Measurements from ENCODE around the gene GPA33. TPM values are rescaled to one million over a fixed set of nuclear protein-coding genes. Genes with fewer than 3 reads are reported as not detected.

GPA33 gene
- polyA plus RNA-seq, 1 donor from 2014 or later, result 0.14 TPM

GRCh38 chr1:167111868-167112709, 21.9 kb upstream of the GPA33 start:
- Histone ChIP-seq H3K36me3 (ENCODE audit: insufficient read depth, low read length) (no peaks in the 10 kb centered on the region), H3K27me3 (ENCODE audit: insufficient read depth, low read depth, low read length) (no peaks in the 10 kb centered on the region), H4K20me1 (ENCODE audit: insufficient read depth) (no peaks in the 10 kb centered on the region), H3K79me2 (replicated peaks; ENCODE audit: insufficient read depth, low read length) (no peaks in the 10 kb centered on the region), H3K27ac (ENCODE audit: low read length) (no peak overlapping the region), H3K9ac (ENCODE audit: low read length) (no peak overlapping the region), H3K9me3 (ENCODE audit: low read length) (no peaks in the 10 kb centered on the region), H2AFZ (ENCODE audit: low read depth, low read length) (no peak overlapping the region), H3K4me2 (ENCODE audit: low read length) (no peak overlapping the region), H3F3A (ENCODE audit: insufficient read depth, low read length, poor library complexity, severe bottlenecking) (no peaks in the 10 kb centered on the region), H3K4me3 (ENCODE audit: low read length) (no peak overlapping the region), H3K9me2 (ENCODE audit: insufficient read depth, low read length) (no peaks in the 10 kb centered on the region)
- TF ChIP-seq RAD21 (conservative IDR thresholded peaks at IDR 0.05), result no peak
- TF ChIP-seq MXI1 (conservative IDR thresholded peaks at IDR 0.05; ENCODE audit: poor library complexity, severe bottlenecking), result no peak
- TF ChIP-seq CTCF (IDR thresholded peaks at IDR 0.05; ENCODE audit: poor library complexity, severe bottlenecking), result no peak
- TF ChIP-seq EP300 (conservative IDR thresholded peaks at IDR 0.05; ENCODE audit: poor library complexity, severe bottlenecking), result no peak
- no peak for TF ChIP-seq TAF1 (IDR thresholded peaks at IDR 0.05; ENCODE audit: low read depth)
- no peak for TF ChIP-seq POLR2AphosphoS5 (IDR thresholded peaks at IDR 0.05)
- no peak for TF ChIP-seq EZH2 (IDR thresholded peaks at IDR 0.05; ENCODE audit: borderline replicate concordance, insufficient read depth, low read length, poor library complexity, severe bottlenecking)
- TF ChIP-seq, protein P1, sequence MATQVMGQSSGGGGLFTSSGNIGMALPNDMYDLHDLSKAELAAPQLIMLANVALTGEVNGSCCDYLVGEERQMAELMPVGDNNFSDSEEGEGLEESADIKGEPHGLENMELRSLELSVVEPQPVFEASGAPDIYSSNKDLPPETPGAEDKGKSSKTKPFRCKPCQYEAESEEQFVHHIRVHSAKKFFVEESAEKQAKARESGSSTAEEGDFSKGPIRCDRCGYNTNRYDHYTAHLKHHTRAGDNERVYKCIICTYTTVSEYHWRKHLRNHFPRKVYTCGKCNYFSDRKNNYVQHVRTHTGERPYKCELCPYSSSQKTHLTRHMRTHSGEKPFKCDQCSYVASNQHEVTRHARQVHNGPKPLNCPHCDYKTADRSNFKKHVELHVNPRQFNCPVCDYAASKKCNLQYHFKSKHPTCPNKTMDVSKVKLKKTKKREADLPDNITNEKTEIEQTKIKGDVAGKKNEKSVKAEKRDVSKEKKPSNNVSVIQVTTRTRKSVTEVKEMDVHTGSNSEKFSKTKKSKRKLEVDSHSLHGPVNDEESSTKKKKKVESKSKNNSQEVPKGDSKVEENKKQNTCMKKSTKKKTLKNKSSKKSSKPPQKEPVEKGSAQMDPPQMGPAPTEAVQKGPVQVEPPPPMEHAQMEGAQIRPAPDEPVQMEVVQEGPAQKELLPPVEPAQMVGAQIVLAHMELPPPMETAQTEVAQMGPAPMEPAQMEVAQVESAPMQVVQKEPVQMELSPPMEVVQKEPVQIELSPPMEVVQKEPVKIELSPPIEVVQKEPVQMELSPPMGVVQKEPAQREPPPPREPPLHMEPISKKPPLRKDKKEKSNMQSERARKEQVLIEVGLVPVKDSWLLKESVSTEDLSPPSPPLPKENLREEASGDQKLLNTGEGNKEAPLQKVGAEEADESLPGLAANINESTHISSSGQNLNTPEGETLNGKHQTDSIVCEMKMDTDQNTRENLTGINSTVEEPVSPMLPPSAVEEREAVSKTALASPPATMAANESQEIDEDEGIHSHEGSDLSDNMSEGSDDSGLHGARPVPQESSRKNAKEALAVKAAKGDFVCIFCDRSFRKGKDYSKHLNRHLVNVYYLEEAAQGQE (IDR thresholded peaks at IDR 0.05; ENCODE audit: borderline replicate concordance), result no peak
- TF ChIP-seq SMC3 (conservative IDR thresholded peaks at IDR 0.05; ENCODE audit: poor library complexity), result no peak

DNA sequence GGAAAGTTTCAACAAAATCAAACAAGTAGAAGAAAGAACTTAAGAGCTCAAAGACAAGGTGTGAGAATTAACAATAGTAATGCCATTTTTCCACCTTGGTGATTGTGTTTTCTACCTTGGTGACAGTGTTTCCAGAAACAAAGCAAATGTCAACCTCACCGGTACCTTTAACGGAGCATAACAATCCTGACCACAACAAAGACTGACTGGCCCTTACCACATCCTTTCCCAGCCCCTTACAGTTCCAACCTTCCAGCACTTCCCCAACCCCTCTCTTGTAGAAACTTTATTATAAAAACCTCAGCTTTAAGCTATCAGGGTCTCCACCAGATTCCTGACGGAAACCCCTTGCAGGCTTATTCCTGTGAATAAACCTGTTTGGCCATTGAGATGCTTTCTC, 20.4 kb upstream of the GPA33 start:
- H3K4me2 ChIP-seq (ENCODE audit: low read length), result no peak overlapping the region
- H3K79me2 ChIP-seq (replicated peaks; ENCODE audit: insufficient read depth, low read length), result no peaks in the 10 kb centered on the region
- no peaks in the 10 kb centered on the region for H3K9me3 ChIP-seq (ENCODE audit: low read length)
- H2AFZ ChIP-seq (ENCODE audit: low read depth, low read length), result no peak overlapping the region
- H3K27me3 ChIP-seq (ENCODE audit: insufficient read depth, low read depth, low read length), result no peaks in the 10 kb centered on the region
- no peak overlapping the region for H3K4me3 ChIP-seq (ENCODE audit: low read length)
- H4K20me1 ChIP-seq (ENCODE audit: insufficient read depth), result no peaks in the 10 kb centered on the region
- no peaks in the 10 kb centered on the region for H3K36me3 ChIP-seq (ENCODE audit: insufficient read depth, low read length)
- H3F3A ChIP-seq (ENCODE audit: insufficient read depth, low read length, poor library complexity, severe bottlenecking), result no peaks in the 10 kb centered on the region
- no peak overlapping the region for H3K9ac ChIP-seq (ENCODE audit: low read length)
- H3K9me2 ChIP-seq (ENCODE audit: insufficient read depth, low read length), result no peaks in the 10 kb centered on the region
- no peak for TF ChIP-seq SMC3 (conservative IDR thresholded peaks at IDR 0.05; ENCODE audit: poor library complexity)
- TF ChIP-seq RAD21 (conservative IDR thresholded peaks at IDR 0.05), result no peak
- no peak for TF ChIP-seq CTCF (IDR thresholded peaks at IDR 0.05; ENCODE audit: poor library complexity, severe bottlenecking)
- no peak for TF ChIP-seq TAF1 (IDR thresholded peaks at IDR 0.05; ENCODE audit: low read depth)
- TF ChIP-seq EZH2 (IDR thresholded peaks at IDR 0.05; ENCODE audit: borderline replicate concordance, insufficient read depth, low read length, poor library complexity, severe bottlenecking), result no peak
- TF ChIP-seq MXI1 (conservative IDR thresholded peaks at IDR 0.05; ENCODE audit: poor library complexity, severe bottlenecking), result no peak
- H3K27ac ChIP-seq (ENCODE audit: low read length), result no peak overlapping the region

All from neural cell (in vitro differentiated cells).